Colonic mucosa (tissue), 4 donors: ENCODE results near the gene AKR1B15. TPM values are rescaled to one million over a fixed set of nuclear protein-coding genes. Genes with fewer than 3 reads are reported as not detected.

Experiments
- DNase-seq: peaks from one replicate; pipeline ENCODE4 v3.0.0-alpha.2; 2020
- H3K27ac ChIP-seq: fragments of 200-600 bp; one replicate; pipeline ENCODE4 v1.8.0; 2021
- H3K27me3 ChIP-seq: fragments of 200-600 bp; one replicate; pipeline ENCODE4 v1.8.0; 2021
- H3K36me3 ChIP-seq: fragments of 200-600 bp; one replicate; pipeline ENCODE4 v1.8.0; 2021
- H3K4me1 ChIP-seq: fragments of 200-600 bp; one replicate; pipeline ENCODE4 v1.8.0; 2021; ENCODE audit warnings: mild to moderate bottlenecking
- H3K4me3 ChIP-seq: fragments of 200-600 bp; one replicate; pipeline ENCODE4 v1.8.0; 2021
- H3K9ac ChIP-seq, 2 donors: one replicate each; pipeline ENCODE4 v1.7.0; 2013; ENCODE audit warnings: control low read depth in 2 of 2, low read depth in 2 of 2, low read length in 2 of 2
- H3K9me3 ChIP-seq: fragments of 200-600 bp; one replicate; pipeline ENCODE4 v1.8.0; 2021
- CTCF ChIP-seq: fragments of 200-600 bp; IDR thresholded peaks from one replicate; pipeline ENCODE4 v1.8.0; 2022; ENCODE audit warnings: antibody characterized with exemption, mild to moderate bottlenecking
- intact Hi-C: fragments of 100-400 bp; cut with DNase I; formaldehyde crosslinking; loops from one replicate; pipeline ENCODE4 v1.14.1; 2022
- total RNA-seq, 2 donors: library from RNA; stranded (reverse); fragmentation: NEBNext Ultra II Directional in 1 of 2; extraction: Animal tissue kit (Norgen Biotek cat#: 25700) in 1 of 2; gene quantifications; one replicate each; pipeline ENCODE4 v1.2.1, GENCODE V29; 2021
- donor health status: healthy.
- donor health status: DM: no; HTN: no; CAD: no.
- donor health status: DM: no; HTN: no; CAD: no.

AKR1B15 gene
- total RNA-seq, 2 donors from 2014 or later: 6.5 to 10.6 TPM

- H3K27ac ChIP-seq: no peak overlapping the region
- H3K27me3 ChIP-seq: no peaks in the 10 kb centered on the region
- no peak for DNase-seq
- no peaks in the 10 kb centered on the region for H3K4me1 ChIP-seq
- no peak overlapping the region for H3K9ac ChIP-seq
- intact Hi-C loops: no loop called here
- no peaks in the 10 kb centered on the region for H3K36me3 ChIP-seq
- H3K9me3 ChIP-seq: no peaks in the 10 kb centered on the region
- H3K4me3 ChIP-seq: no peak overlapping the region
- TF ChIP-seq CTCF: no peak
Observed at GRCh38 chr7:134622303-134622995, 73.5 kb downstream of the AKR1B15 start.

- no peak for TF ChIP-seq CTCF
- Histone ChIP-seq H3K36me3 (no peaks in the 10 kb centered on the region), H3K4me3 (no peak overlapping the region), H3K9me3 (no peaks in the 10 kb centered on the region), H3K27ac (no peak overlapping the region), H3K27me3 (no peaks in the 10 kb centered on the region), H3K9ac (no peak overlapping the region), H3K4me1 (no peaks in the 10 kb centered on the region)
- DNase-seq: no peak
- intact Hi-C loops: no loop called here
Observed at GRCh38 chr7:134623193-134623592, 74.3 kb downstream of the AKR1B15 start.

- no peak overlapping the region for H3K27ac ChIP-seq
- no peak for TF ChIP-seq CTCF
- H3K4me3 ChIP-seq: no peak overlapping the region
- no peaks in the 10 kb centered on the region for H3K9me3 ChIP-seq
- intact Hi-C loops: no loop called here
- no peak overlapping the region for H3K9ac ChIP-seq
- no peaks in the 10 kb centered on the region for H3K4me1 ChIP-seq
- no peaks in the 10 kb centered on the region for H3K36me3 ChIP-seq
- no peak for DNase-seq
- H3K27me3 ChIP-seq: no peaks in the 10 kb centered on the region
Observed at GRCh38 chr7:134625550-134625949, 76.6 kb downstream of the AKR1B15 start.

- no peaks in the 10 kb centered on the region for H3K27me3 ChIP-seq
- no peak overlapping the region for H3K27ac ChIP-seq
- no peaks in the 10 kb centered on the region for H3K36me3 ChIP-seq
- no peak overlapping the region for H3K9ac ChIP-seq
- DNase-seq: no peak
- H3K4me3 ChIP-seq: no peak overlapping the region
- H3K4me1 ChIP-seq: no peaks in the 10 kb centered on the region
- H3K9me3 ChIP-seq: no peaks in the 10 kb centered on the region
- no peak for TF ChIP-seq CTCF
- intact Hi-C loops: no loop called here
Observed at GRCh38 chr7:134627109-134627774, 78.3 kb downstream of the AKR1B15 start.

- intact Hi-C loops: no loop called here
Observed at GRCh38 chr7:134627775-134628153, 78.9 kb downstream of the AKR1B15 start.

More at GRCh38 chr7:134627775-134628153, 78.9 kb downstream of the AKR1B15 start:
- DNase-seq: no peak
- H3K9me3 ChIP-seq: no peaks in the 10 kb centered on the region
- H3K9ac ChIP-seq: no peak overlapping the region
- H3K27ac ChIP-seq: no peak overlapping the region
- no peak for TF ChIP-seq CTCF
- H3K4me3 ChIP-seq: no peak overlapping the region
- no peaks in the 10 kb centered on the region for H3K4me1 ChIP-seq
- H3K27me3 ChIP-seq: no peaks in the 10 kb centered on the region
- no peaks in the 10 kb centered on the region for H3K36me3 ChIP-seq
